GM21576 (cell line): ENCODE data around the gene AGPS.
"Not testable (repeated sequence)": the region's sequence is repeated elsewhere in the genome, so short reads cannot be mapped to it uniquely, and the experiment has no call there.

Experiments used
- ATAC-seq: cut with Tn5 transposase; IDR thresholded peaks from one replicate; pipeline ENCODE4 v1.9.1; 2021; ENCODE audit warnings: mild to moderate bottlenecking, moderate library complexity; ENCODE audit not compliant: unreplicated experiment

Gene AGPS

GRCh38 chr2:177466337-177467195, 74.0 kb downstream of the AGPS start:
- ATAC-seq, result no peak

- no peak for ATAC-seq
Measured at GRCh38 chr2:177467646-177468045, 75.1 kb downstream of the AGPS start.

GRCh38 chr2:177471990-177472389, 79.4 kb downstream of the AGPS start:
- ATAC-seq, result no peak

- no peak for ATAC-seq
Measured at GRCh38 chr2:177474301-177474700, 81.7 kb downstream of the AGPS start.

- ATAC-seq, result no peak
Measured at GRCh38 chr2:177474998-177475397, 82.4 kb downstream of the AGPS start.

- ATAC-seq, result no peak
Measured at GRCh38 chr2:177476897-177477296, 84.3 kb downstream of the AGPS start.

GRCh38 chr2:177478029-177478428, 85.5 kb downstream of the AGPS start:
- ATAC-seq, result no peak

- no peak for ATAC-seq
Measured at GRCh38 chr2:177478907-177479306, 86.3 kb downstream of the AGPS start.

- no peak for ATAC-seq
Measured at GRCh38 chr2:177482195-177482594, 89.6 kb downstream of the AGPS start.

GRCh38 chr2:177483531-177483930, 91.0 kb downstream of the AGPS start:
- ATAC-seq, result no peak

- ATAC-seq, result no peak
Measured at GRCh38 chr2:177484180-177484795, 91.7 kb downstream of the AGPS start.

GRCh38 chr2:177485657-177486056, 93.1 kb downstream of the AGPS start:
- ATAC-seq, result not testable (repeated sequence)

GRCh38 chr2:177489719-177490301, 97.2 kb downstream of the AGPS start:
- no peak for ATAC-seq

- ATAC-seq, result no peak
Measured at GRCh38 chr2:177495945-177496344, 103.4 kb downstream of the AGPS start.

- no peak for ATAC-seq
Measured at GRCh38 chr2:177496921-177497320, 104.3 kb downstream of the AGPS start.

- ATAC-seq, result no peak
Measured at GRCh38 chr2:177501186-177501585, 108.6 kb downstream of the AGPS start.

- ATAC-seq, result no peak
Measured at GRCh38 chr2:177506505-177506904, 113.9 kb downstream of the AGPS start.

GRCh38 chr2:177506998-177507397, 114.4 kb downstream of the AGPS start:
- ATAC-seq, result no peak

GRCh38 chr2:177516824-177517544, 124.4 kb downstream of the AGPS start:
- ATAC-seq, result no peak

GRCh38 chr2:177518754-177519153, 126.2 kb downstream of the AGPS start:
- ATAC-seq, result no peak

- no peak for ATAC-seq
Measured at GRCh38 chr2:177519534-177520115, 127.1 kb downstream of the AGPS start.
